Naive thymus-derived CD4-positive, alpha-beta T cell (primary cell): Measurements from ENCODE around the gene PZP. TPM values are rescaled to one million over a fixed set of nuclear protein-coding genes. Genes with fewer than 3 reads are reported as not detected.
A peak's percentile ranks its signal among the peaks of the same experiment; 100 is the strongest.

ENCODE experiments used
- ATAC-seq: fragments of 150-1000 bp; cut with Tn5 transposase; 2 replicates; pipeline ENCODE4 v1.10.0; 2021; ENCODE audit warnings: mild to moderate bottlenecking, moderate library complexity
- CTCF ChIA-PET: fragments of 350-600 bp; sonication (Branson Sonifier 250); formaldehyde crosslinking; loops from one replicate; lab custom pipeline; 2021; ENCODE audit warnings: antibody characterized with exemption; lab: Charles Lee
- POLR2A ChIA-PET: fragments of 350-600 bp; sonication (Branson Sonifier 250); formaldehyde crosslinking; loops from one replicate; lab custom pipeline; 2021; ENCODE audit warnings: antibody characterized with exemption, inconsistent platforms; lab: Charles Lee
- DNase-seq, 9 donors: peaks; one replicate each; pipeline versions ENCODE4 v3.0.0 to v3.0.0-alpha.2; 2020 to 2022; ENCODE audit warnings: mixed read lengths in 1 of 9
- H3K27ac ChIP-seq: one replicate; pipeline ENCODE4 v1.7.0; 2013; ENCODE audit warnings: mild to moderate bottlenecking, low read depth, low read length, moderate library complexity
- H3K27me3 ChIP-seq, 2 donors: one replicate each; pipeline ENCODE4 v1.7.0; 2013; ENCODE audit warnings: low read length in 2 of 2, mild to moderate bottlenecking in 2 of 2, moderate library complexity in 2 of 2; ENCODE audit not compliant: control insufficient read depth in 2 of 2, insufficient read depth in 2 of 2
- H3K36me3 ChIP-seq, 3 experiments: 1 replicate in 2 of 3; 2 replicates in 1 of 3; pipeline ENCODE4 v1.7.0; 2013; ENCODE audit warnings: low read length in 3 of 3, mild to moderate bottlenecking in 3 of 3, moderate library complexity in 1 of 3; ENCODE audit not compliant: insufficient read depth in 3 of 3, control insufficient read depth in 2 of 3
- H3K4me1 ChIP-seq, 2 donors: one replicate each; pipeline ENCODE4 v1.7.0; 2013; ENCODE audit warnings: low read length in 2 of 2, mild to moderate bottlenecking in 2 of 2, moderate library complexity in 1 of 2; ENCODE audit not compliant: control insufficient read depth in 2 of 2, insufficient read depth in 2 of 2
- H3K4me3 ChIP-seq: 2 replicates; pipeline ENCODE4 v1.7.0; 2013; ENCODE audit warnings: mild to moderate bottlenecking, low read length
- H3K9me3 ChIP-seq, 3 experiments: 1 replicate in 2 of 3; 2 replicates in 1 of 3; pipeline ENCODE4 v1.7.0; 2013; ENCODE audit warnings: low read length in 3 of 3; ENCODE audit not compliant: control insufficient read depth in 2 of 3
- H3K27ac Mint-ChIP-seq, 9 donors: one replicate each; pipeline ENCODE4 v1.8.0; 2020 to 2022; ENCODE audit warnings: mixed read lengths in 9 of 9, mild to moderate bottlenecking in 8 of 9, moderate library complexity in 5 of 9, inconsistent platforms in 2 of 9
- H3K27me3 Mint-ChIP-seq, 5 donors: one replicate each; pipeline ENCODE4 v1.8.0; 2021 to 2022; ENCODE audit warnings: mixed read lengths in 5 of 5, mild to moderate bottlenecking in 1 of 5
- H3K36me3 Mint-ChIP-seq, 5 donors: one replicate each; pipeline ENCODE4 v1.8.0; 2020 to 2022; ENCODE audit warnings: mixed read lengths in 5 of 5, mild to moderate bottlenecking in 3 of 5, inconsistent platforms in 1 of 5
- H3K4me1 Mint-ChIP-seq, 7 donors: one replicate each; pipeline ENCODE4 v1.8.0; 2020 to 2022; ENCODE audit warnings: mixed read lengths in 7 of 7, mild to moderate bottlenecking in 3 of 7, inconsistent platforms in 1 of 7
- H3K4me3 Mint-ChIP-seq, 10 donors: one replicate each; pipeline ENCODE4 v1.8.0; 2020 to 2022; ENCODE audit warnings: mild to moderate bottlenecking in 10 of 10, mixed read lengths in 10 of 10, moderate library complexity in 6 of 10, inconsistent platforms in 2 of 10
- H3K9me3 Mint-ChIP-seq, 11 donors: one replicate each; pipeline ENCODE4 v1.8.0; 2020 to 2022; ENCODE audit warnings: mixed read lengths in 11 of 11, mild to moderate bottlenecking in 4 of 11, inconsistent platforms in 1 of 11, moderate library complexity in 1 of 11
- intact Hi-C, 2 donors: fragments of 100-400 bp; cut with micrococcal nuclease; formaldehyde crosslinking; loops; one replicate each; pipeline ENCODE4 v1.15.1; 2023
- polyA plus RNA-seq, 2 donors: library from polyadenylated mRNA; unstranded; fragments of 300-500 nt; fragmentation: Illumina TruSeq; gene quantifications; one replicate each; pipeline ENCODE4 v1.2.3, GENCODE V29; 2021
- total RNA-seq, 6 experiments: library from RNA in 5 of 6; stranded (reverse) in 5 of 6; gene quantifications; 1 replicate in 5 of 6; 2 replicates in 1 of 6; pipeline ENCODE4 v1.2.3 and lab custom pipeline; 2021 to 2026

Gene PZP
- total and polyA plus RNA-seq, 7 experiments from 2014 or later = not detected

DNA sequence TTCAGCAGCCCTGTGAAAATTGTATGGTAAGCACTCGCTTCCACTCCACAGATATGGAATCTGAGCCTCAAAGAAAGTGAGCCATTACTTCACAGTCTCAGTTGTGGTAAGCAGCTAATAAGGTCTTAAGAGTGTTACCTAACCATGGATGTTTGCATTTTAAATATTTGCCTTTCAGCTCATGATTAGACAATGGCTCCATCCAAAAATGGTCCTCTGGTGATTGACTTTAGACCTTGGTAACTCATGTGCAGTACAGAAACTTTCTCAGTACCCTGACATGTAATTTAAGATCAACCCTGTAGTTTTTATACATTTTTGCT lies 94.2 kb downstream of the PZP start:
- Mint-ChIP-seq H3K4me3 (no peak overlapping the region), H3K27ac (no peak overlapping the region), H3K27me3 (peaks cover 0 to 4% (median 0%) of the 10 kb centered on the region in 5 donors), H3K36me3 (peaks cover 0 to 5% (median 0%) of the 10 kb centered on the region in 5 donors), H3K9me3 (no peaks in the 10 kb centered on the region), H3K4me1 (peaks cover 9 to 22% (median 15%) of the 10 kb centered on the region in 7 donors)
- no peak for DNase-seq
- ATAC-seq = no peak
- POLR2A ChIA-PET = no interaction called here
- no peaks in the 10 kb centered on the region for H3K27me3 ChIP-seq
- H3K4me1 ChIP-seq = no peaks in the 10 kb centered on the region
- intact Hi-C loops = no loop called here
- no peaks in the 10 kb centered on the region for H3K9me3 ChIP-seq
- CTCF ChIA-PET = no interaction called here
- no peak overlapping the region for H3K27ac ChIP-seq
- H3K4me3 ChIP-seq = no peak overlapping the region
- peaks cover 0 to 5% (median 0%) of the 10 kb centered on the region in 3 experiments for H3K36me3 ChIP-seq

DNA sequence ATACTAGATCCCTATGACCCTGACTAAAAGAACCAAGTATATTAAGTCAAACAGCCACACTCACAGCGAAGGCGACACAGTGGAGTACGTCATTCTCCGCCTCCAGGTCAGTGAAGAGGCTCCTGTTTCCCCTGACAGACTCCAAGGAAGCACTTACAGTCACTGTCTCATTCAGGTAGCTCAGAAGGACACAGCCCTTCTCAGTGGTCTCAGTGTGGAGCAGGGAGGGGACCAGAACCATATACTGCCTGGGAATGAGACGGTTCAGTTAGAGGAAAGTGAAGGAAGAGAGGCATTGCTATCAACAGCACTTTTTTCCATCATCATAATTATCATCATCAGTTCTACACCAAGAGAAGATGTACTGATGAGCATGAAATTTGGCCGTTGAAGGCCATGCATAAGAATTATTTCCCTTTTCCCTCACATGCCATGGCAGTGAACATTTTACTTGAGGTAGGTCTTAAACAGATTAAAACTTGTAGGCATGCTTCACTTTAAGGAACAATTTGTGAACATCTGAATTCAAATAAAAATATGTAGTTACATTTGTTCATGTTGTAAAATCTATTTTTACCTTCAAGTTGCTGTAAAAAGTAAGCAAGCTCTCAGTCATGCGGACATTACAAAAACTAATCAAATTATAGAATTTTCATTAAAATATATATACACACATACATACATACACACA lies 94.8 kb downstream of the PZP start:
- CTCF ChIA-PET = no interaction called here
- H3K4me3 Mint-ChIP-seq = no peak overlapping the region
- intact Hi-C loops = no loop called here

DNA sequence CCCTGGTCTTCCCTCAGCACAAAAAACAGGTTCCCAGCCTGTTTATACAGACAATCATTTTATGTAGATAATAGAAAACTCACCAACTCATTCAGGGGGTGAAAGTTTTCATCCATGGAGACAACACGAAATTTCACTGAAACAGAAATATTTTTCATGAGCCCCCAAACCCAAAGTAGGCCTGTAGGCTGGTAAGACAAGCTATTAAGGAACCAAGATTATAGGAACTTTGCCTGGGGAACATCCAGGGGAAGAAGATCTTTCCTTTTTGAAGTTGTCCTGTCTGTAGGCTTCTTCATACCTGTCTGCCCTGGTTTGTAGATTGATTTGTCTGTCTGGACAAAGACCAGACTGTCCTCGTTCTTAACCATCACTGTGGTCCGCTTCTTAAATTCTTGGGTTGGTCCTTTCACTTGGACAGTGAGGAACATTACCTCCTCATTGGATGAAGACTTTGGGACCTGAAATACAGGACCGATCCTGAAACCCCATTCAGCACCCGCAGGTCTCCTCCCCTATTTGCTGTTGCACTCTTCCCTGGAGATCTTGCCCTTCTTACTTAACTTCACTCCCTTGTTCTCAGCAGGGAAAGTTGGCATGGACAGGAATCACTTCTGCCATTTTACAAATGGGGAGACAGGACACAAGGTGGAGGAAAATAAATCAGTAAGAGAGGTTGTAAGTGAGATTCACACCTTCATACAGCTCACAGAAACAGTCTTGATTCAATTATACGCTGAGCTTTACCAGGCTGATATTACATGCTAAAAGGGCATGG lies 95.9 kb downstream of the PZP start:
- Histone ChIP-seq H3K27ac (no peak overlapping the region), H3K4me3 (no peak overlapping the region), H3K27me3 (no peaks in the 10 kb centered on the region), H3K9me3 (no peaks in the 10 kb centered on the region), H3K4me1 (no peaks in the 10 kb centered on the region), H3K36me3 (peaks cover 0 to 10% (median 0%) of the 10 kb centered on the region in 3 experiments)
- Mint-ChIP-seq H3K4me3 (no peak overlapping the region), H3K27me3 (peaks cover 0 to 2% (median 0%) of the 10 kb centered on the region in 5 donors), H3K4me1 (peaks cover 9 to 22% (median 14%) of the 10 kb centered on the region in 7 donors), H3K27ac (no peak overlapping the region), H3K9me3 (no peaks in the 10 kb centered on the region), H3K36me3 (peaks cover 0 to 6% (median 5%) of the 10 kb centered on the region in 5 donors)
- POLR2A ChIA-PET = no interaction called here
- intact Hi-C loops = no loop called here
- ATAC-seq = no peak
- no peak for DNase-seq
- CTCF ChIA-PET = no interaction called here

More for the DNA sequence above, 94.8 kb downstream of the PZP start:
- peaks cover 0 to 5% (median 0%) of the 10 kb centered on the region in 5 donors for H3K36me3 Mint-ChIP-seq
- H3K27me3 ChIP-seq = no peaks in the 10 kb centered on the region
- ATAC-seq (no peak), DNase-seq (no peak)
- no peak overlapping the region for H3K27ac Mint-ChIP-seq
- H3K4me1 Mint-ChIP-seq = peaks cover 9 to 22% (median 14%) of the 10 kb centered on the region in 7 donors
- H3K4me1 ChIP-seq = no peaks in the 10 kb centered on the region
- POLR2A ChIA-PET = no interaction called here
- H3K27me3 Mint-ChIP-seq = peaks cover 0 to 4% (median 0%) of the 10 kb centered on the region in 5 donors
- H3K9me3 ChIP-seq = no peaks in the 10 kb centered on the region
- H3K36me3 ChIP-seq = peaks cover 0 to 10% (median 0%) of the 10 kb centered on the region in 3 experiments
- H3K9me3 Mint-ChIP-seq = no peaks in the 10 kb centered on the region
- H3K27ac ChIP-seq = no peak overlapping the region
- no peak overlapping the region for H3K4me3 ChIP-seq

DNA sequence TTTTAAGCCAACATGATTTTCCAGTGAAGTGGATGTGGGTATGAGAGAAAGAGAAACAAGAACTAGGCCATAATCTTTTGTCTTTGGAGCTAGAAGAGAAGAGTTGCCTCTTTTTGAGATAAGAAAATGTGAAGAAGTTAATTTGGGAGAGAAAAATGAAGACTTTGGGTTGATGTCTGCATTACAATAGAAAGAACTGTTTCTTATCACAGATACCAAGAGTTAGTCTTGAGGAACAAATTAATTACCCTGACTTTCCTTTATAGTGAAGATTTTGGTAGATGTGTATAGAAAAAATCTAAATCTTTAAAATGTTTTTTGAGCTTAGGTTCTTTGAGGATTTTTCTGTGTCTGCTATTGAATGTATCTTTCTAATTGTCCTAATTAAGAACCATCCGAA lies 96.7 kb downstream of the PZP start:
- Mint-ChIP-seq H3K36me3 (peaks cover 0 to 7% (median 5%) of the 10 kb centered on the region in 5 donors), H3K4me1 (peaks cover 8 to 20% (median 11%) of the 10 kb centered on the region in 7 donors), H3K27me3 (no peaks in the 10 kb centered on the region), H3K4me3 (no peak overlapping the region), H3K9me3 (no peaks in the 10 kb centered on the region), H3K27ac (peak overlapping the region in 1 of 9 donors; percentile 2)
- H3K9me3 ChIP-seq = no peaks in the 10 kb centered on the region
- H3K4me1 ChIP-seq = no peaks in the 10 kb centered on the region
- no peak for DNase-seq
- H3K27me3 ChIP-seq = no peaks in the 10 kb centered on the region
- no peak overlapping the region for H3K4me3 ChIP-seq
- ATAC-seq = no peak
- ChIA-PET POLR2A (no interaction called here), CTCF (no interaction called here)
- no peak overlapping the region for H3K27ac ChIP-seq
- H3K36me3 ChIP-seq = peaks cover 0 to 10% (median 0%) of the 10 kb centered on the region in 3 experiments
- intact Hi-C loops = no loop called here

DNA sequence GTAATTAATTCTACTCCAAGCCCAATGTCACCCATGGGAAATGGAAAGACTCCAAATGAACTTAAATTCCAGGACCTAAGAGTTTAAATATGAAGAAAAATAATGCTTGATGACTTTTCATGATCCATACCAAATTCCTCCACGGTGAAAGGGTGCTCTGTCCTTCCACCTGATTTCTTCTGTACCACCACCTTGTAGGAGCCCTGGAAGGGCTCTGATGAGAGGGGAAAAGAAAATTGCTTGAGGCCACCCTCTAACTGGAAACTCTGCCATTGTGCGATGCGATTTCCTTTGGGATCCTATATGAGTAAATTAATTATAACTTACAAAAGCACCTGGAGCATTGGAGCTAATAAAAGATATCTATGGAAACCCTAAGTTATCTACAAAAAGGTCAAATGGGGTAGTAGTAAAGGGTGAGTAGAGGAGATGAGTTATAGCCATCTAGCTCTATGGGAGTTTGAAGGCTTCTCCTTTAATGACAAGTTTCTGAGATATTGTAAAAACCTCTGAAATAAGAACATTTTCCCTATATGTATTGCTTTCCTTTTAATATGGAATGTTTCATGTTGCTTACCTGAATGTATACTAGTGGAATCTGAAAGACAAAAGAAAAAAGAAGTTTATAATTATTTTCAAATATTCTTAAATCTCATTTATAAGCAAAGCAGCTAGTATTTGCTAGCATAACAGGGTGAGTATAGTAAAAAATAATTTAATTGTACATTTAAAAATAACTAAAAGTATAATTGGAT lies 98.3 kb downstream of the PZP start:
- Histone ChIP-seq H3K9me3 (no peaks in the 10 kb centered on the region), H3K36me3 (peaks cover 0 to 10% (median 0%) of the 10 kb centered on the region in 3 experiments), H3K27ac (no peak overlapping the region), H3K4me3 (no peak overlapping the region), H3K27me3 (no peaks in the 10 kb centered on the region), H3K4me1 (no peaks in the 10 kb centered on the region)
- H3K27me3 Mint-ChIP-seq = no peaks in the 10 kb centered on the region
- intact Hi-C loops = no loop called here
- no peak overlapping the region for H3K27ac Mint-ChIP-seq
- ATAC-seq (no peak), DNase-seq (no peak)
- no peak overlapping the region for H3K4me3 Mint-ChIP-seq
- peaks cover 0 to 7% (median 5%) of the 10 kb centered on the region in 5 donors for H3K36me3 Mint-ChIP-seq
- POLR2A ChIA-PET = no interaction called here
- CTCF ChIA-PET = interaction anchor here (0.6 kb wide), 1 partner anchor 9 kb away, joined by 3 read pairs; no protein-coding TSS in a partner anchor
- H3K9me3 Mint-ChIP-seq = no peaks in the 10 kb centered on the region
- peaks cover 0 to 4% (median 0%) of the 10 kb centered on the region in 7 donors for H3K4me1 Mint-ChIP-seq

DNA sequence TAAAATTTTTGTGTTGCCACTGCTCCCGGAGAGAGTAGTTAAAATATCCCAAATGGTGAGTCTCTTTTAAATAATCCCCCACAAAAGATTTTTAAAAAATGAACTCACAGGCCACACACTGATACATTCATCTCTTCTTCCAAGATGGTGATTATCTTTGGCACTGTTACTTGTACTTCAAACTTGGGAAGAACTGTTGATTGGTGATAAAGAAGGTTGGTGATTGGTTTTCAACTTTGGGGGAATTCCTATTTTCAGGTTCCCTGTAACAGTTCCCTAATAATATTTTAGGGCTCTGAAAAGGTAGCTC lies 99.0 kb downstream of the PZP start:
- H3K9me3 Mint-ChIP-seq = no peaks in the 10 kb centered on the region
- Histone ChIP-seq H3K4me3 (no peak overlapping the region), H3K9me3 (no peaks in the 10 kb centered on the region), H3K36me3 (peaks cover 0 to 10% (median 0%) of the 10 kb centered on the region in 3 experiments), H3K27me3 (no peaks in the 10 kb centered on the region), H3K27ac (no peak overlapping the region), H3K4me1 (no peaks in the 10 kb centered on the region)
- no peaks in the 10 kb centered on the region for H3K27me3 Mint-ChIP-seq
- intact Hi-C loops = no loop called here
- H3K4me3 Mint-ChIP-seq = no peak overlapping the region
- peaks cover 0 to 7% (median 5%) of the 10 kb centered on the region in 5 donors for H3K36me3 Mint-ChIP-seq
- H3K27ac Mint-ChIP-seq = no peak overlapping the region
- ChIA-PET POLR2A (no interaction called here), CTCF (no interaction called here)
- DNase-seq = no peak
- H3K4me1 Mint-ChIP-seq = peaks cover 0 to 4% (median 0%) of the 10 kb centered on the region in 7 donors
- no peak for ATAC-seq
